GM12891 (cell line): ENCODE results near the gene MYH15.

ENCODE experiments used
- POLR2A ChIP-seq: IDR thresholded peaks from 2 replicates; pipeline ENCODE4 v1.6.1; 2011; ENCODE audit warnings: low read depth, low read length, control low read depth
- POLR2AphosphoS5 ChIP-seq: IDR thresholded peaks from 2 replicates; pipeline ENCODE4 v1.6.1; 2011; ENCODE audit warnings: low read depth, low read length, control low read depth
- POU2F2 ChIP-seq: IDR thresholded peaks from 2 replicates; pipeline ENCODE4 v1.6.1; 2011; ENCODE audit warnings: low read depth, mild to moderate bottlenecking, control low read depth, low read length, moderate library complexity
- SPI1 ChIP-seq: IDR thresholded peaks from 2 replicates; pipeline ENCODE4 v1.6.1; 2011; ENCODE audit warnings: low read depth, low read length, control low read depth
- TAF1 ChIP-seq: IDR thresholded peaks from 2 replicates; pipeline ENCODE4 v1.6.1; 2011; ENCODE audit warnings: low read depth, low read length, control low read depth

DNA sequence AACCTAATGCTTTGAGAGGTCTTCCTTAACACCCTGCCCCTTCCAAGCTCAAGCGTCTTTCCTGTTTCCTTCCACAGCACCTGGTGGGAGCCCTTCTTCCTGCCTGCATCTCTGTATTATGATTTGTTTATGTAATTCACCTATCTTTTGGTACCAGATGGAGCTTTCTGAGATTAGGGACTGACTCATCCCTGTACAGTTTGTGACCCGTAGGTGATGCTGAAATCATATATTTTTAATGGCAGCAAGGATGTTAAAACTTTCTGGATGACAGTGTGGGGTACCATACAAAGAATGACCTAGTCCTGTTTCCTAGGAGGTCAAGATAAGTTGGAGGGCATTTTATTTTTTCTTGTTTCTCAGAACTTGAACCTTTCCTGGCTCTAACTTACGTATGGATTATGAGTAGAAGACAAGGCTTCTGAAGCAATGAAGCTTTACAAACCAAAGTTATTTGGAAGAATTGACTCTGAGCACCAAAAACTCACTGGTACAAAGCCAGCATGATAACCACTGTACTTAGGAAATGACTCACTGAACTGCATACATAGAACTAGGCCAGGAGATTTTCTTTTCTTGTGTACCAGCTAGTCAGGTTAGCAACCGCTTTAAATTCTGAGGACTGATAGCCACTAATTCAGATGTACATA lies 167.4 kb downstream of the MYH15 start:
- no peak for TF ChIP-seq SPI1
- no peak for TF ChIP-seq POLR2AphosphoS5
- no peak for TF ChIP-seq POLR2A
- no peak for TF ChIP-seq POU2F2
- no peak for TF ChIP-seq TAF1
